ENCODE measurements around the gene FRY.

DNA sequence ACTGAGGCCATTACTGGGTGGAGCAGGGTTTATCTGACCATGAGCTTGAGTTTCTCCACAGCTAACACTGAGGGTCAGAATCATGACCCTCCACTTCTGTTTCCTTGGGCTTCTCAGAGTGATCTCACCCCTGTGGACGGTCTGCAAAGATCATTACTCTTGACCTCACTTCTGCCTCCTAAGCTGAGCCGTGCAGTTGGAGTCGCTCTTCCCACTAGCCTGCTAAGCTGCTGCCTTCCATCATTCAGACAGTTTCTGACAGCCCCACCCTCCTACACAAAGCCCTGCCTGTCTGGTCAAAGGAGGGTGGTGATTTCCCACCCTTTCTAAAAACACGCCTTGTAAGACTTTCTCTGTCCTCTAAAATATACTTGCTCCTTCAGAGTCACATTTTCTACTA is 9.3 kb upstream of the FRY start:
- TF ChIP-seq, protein P1, sequence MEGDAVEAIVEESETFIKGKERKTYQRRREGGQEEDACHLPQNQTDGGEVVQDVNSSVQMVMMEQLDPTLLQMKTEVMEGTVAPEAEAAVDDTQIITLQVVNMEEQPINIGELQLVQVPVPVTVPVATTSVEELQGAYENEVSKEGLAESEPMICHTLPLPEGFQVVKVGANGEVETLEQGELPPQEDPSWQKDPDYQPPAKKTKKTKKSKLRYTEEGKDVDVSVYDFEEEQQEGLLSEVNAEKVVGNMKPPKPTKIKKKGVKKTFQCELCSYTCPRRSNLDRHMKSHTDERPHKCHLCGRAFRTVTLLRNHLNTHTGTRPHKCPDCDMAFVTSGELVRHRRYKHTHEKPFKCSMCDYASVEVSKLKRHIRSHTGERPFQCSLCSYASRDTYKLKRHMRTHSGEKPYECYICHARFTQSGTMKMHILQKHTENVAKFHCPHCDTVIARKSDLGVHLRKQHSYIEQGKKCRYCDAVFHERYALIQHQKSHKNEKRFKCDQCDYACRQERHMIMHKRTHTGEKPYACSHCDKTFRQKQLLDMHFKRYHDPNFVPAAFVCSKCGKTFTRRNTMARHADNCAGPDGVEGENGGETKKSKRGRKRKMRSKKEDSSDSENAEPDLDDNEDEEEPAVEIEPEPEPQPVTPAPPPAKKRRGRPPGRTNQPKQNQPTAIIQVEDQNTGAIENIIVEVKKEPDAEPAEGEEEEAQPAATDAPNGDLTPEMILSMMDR (conservative IDR thresholded peaks at IDR 0.05): no peak
- TF ChIP-seq ZFX (IDR thresholded peaks at IDR 0.05): no peak

All from C4-2B (cell line).